Measurements from ENCODE around the gene DGKG. TPM values are rescaled to one million over a fixed set of nuclear protein-coding genes. Genes with fewer than 3 reads are reported as not detected.
A peak's percentile ranks its signal among the peaks of the same experiment; 100 is the strongest.

The DGKG gene
- total RNA-seq, 1 donor from 2014 or later = 7.3 TPM

- DNase-seq (ENCODE audit: low spot score in 2 of 2) = no peak
- no peak for FAIRE-seq
Measured at GRCh38 chr3:186283096-186283495, 78.9 kb downstream of the DGKG start.

- FAIRE-seq (no peak), DNase-seq (ENCODE audit: low spot score in 2 of 2) (no peak)
Measured at GRCh38 chr3:186281176-186281575, 80.9 kb downstream of the DGKG start.

- DNase-seq (ENCODE audit: low spot score in 2 of 2) (no peak), FAIRE-seq (no peak)
Measured at GRCh38 chr3:186280737-186281136, 81.3 kb downstream of the DGKG start.

DNA sequence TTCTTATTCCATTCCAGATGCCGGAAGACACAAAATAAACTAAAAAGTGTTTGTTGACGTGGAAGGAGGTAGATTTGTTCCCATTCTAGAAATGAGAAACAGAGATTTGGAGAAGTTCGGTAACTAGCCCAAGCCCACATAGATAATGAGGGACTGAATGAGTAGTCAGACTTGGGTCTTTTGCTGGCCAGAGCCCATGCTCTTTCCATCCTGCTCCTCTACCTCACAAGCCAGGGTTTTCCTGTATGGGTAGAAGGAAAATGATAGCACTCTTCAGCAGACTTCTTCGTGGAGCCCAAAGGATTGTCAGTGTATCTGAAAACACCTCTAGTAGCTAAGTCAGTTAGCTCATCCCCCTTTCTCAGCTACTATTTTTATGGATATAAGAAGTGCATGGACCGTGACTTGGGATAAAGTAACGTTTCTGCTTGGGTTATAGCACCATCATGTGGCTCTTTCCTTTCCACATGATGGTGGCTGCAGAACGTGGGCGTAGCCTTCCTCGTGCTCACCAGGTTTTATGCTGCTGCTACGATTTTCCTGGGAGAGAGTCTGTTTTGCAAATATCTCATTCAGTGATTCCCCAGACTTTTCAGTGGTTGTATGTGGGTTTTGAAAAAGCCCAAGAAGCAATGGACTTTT is 84.6 kb downstream of the DGKG start:
- FAIRE-seq (no peak), DNase-seq (ENCODE audit: low spot score in 2 of 2) (peak in 1 of 2 donors; percentile 25)

- DNase-seq (ENCODE audit: low spot score in 2 of 2) (no peak), FAIRE-seq (no peak)
Measured at GRCh38 chr3:186275436-186275835, 86.6 kb downstream of the DGKG start.

GRCh38 chr3:186273586-186273985 is 88.4 kb downstream of the DGKG start:
- no peak for DNase-seq (ENCODE audit: low spot score in 2 of 2)
- no peak for FAIRE-seq

DNA sequence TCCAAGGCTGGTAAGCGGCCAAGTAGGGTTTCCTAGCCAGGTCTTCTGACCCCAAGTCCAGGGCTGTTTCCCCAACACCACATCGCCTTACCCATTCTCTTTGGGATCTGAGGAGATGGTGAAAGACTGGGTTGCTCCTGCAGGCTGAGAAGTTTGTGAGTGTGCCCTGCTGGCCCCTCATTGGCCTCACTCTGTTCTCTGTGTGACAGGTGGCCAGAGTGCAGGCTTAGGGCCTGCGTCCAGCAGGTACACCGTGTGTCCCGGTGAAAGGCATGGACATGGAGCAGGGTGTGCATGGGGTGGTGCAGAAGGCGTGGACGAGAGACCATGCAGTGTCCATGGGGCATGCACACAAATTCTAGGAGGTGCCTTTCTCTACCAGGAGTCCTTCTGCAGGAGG is 91.3 kb downstream of the DGKG start:
- no peak for DNase-seq (ENCODE audit: low spot score in 2 of 2)
- no peak for FAIRE-seq

DNA sequence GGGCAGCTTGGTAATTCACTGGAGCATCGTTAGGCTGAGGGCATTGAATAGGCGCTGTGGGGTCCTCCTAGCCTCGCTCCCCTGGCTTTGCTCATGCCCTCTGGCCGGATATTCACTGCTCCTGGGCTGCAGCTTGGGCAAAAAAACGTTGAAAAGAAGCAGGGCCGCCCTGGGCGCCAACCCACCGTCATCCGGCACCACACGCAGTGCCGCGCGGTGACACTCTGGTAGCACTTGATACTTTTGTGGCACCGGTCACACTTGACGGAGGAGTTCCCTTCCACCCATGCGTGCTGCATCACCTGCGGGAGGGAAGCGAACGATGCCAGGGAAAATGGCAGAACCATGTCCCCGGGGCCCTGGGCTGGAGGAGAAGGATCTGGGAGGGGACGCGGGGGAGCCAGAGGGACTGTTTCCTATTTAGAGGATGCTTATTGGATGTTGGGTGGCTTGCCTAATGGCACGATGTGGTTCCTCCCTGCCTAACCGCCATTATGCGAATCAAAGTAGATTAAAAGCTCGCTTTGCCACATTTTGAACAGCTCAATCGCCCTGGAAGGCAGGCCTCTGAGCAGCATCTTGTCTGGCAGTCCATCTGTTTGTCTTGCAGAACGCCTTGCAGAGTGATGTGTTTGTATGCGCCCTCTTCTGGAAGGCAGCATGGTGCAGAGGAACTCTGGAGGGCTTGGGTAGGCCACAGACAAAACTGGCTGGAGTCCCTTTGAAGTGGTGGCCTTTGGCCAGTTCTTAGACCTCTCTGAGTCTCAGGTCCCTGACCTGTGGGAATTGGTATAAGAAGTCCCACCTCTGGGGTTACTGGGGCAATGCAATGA is 93.2 kb downstream of the DGKG start:
- no peak for FAIRE-seq
- no peak for DNase-seq (ENCODE audit: low spot score in 2 of 2)

DNA sequence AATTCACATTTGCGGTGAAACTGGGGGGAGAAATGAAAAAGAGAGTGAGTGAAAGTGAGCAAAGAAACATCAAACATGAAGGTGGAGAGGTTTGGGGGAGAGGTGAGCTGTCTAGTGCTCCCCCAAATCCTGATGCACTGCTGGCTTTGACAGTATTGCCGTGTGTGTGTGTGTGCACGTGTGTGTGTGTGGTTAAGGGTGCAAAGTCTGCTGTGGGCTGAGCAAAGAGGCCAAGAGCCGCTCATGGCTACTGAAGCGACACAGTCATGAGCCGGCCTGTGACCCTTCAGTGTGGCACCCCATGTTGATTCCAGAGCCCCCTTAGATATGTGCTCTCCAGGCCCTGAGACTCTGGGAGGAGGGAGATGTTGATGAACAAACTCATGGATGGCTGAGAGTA is 94.3 kb downstream of the DGKG start:
- DNase-seq (ENCODE audit: low spot score in 2 of 2) (no peak), FAIRE-seq (no peak)

DNA sequence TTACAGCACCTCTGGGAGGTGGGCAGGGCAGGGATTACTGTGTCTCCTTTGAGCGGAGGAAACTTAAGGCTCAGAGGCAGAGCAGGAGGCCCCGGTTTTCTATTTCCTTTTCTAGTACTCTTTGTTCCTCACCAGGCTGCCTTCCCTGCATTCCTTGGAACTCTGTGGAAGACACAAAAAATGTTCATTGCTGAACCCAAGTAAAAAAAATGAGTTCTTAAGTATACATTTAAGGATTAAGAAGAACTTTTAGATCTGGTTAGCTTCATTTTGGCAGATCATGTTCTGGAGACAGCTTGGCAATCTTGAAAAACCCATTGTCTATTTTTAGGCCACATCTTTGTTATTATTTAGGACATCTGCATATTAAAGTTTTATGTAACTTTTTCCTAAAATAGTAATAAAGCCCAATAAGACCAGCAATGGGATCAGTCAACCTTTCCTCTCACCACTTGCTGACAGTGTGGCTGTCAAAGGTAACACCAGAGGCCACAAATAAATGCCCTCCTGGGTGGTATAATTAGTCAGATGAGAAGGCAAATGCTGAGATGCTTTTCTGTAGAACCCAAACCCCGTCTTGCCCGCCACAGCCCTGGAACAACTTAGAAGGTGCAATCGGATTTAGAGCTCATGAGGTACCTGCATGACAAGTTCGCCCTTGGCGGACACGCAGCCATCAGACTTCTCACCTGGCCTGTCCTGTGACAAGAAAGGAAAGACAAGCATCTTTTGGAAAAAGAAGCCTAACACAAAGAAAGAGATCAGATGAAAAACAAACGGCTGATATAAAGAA is 97.2 kb downstream of the DGKG start:
- DNase-seq (ENCODE audit: low spot score in 2 of 2) (no peak), FAIRE-seq (no peak)

DNA sequence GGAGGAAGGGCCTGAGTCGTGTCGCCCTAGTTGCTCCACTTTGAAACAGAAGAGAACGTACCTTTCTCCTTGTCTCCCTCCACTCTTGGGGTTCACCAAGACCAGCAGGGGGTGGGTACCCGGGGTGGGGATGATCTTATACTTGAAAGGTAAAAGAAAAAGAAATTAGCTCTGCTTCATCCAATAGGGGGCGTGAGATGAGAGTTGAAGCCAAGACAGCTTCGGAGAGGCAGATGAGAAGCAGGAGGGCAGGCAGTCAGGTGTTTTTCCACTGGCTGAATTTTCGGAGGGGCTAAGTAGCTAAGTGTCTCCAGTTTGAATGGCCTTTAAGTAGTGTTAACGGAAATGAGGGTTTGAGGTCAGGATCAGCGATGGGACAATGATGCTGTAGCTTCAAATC is 100.4 kb downstream of the DGKG start:
- FAIRE-seq (no peak), DNase-seq (ENCODE audit: low spot score in 2 of 2) (no peak)

GRCh38 chr3:186260726-186261125 is 101.3 kb downstream of the DGKG start:
- FAIRE-seq = no peak

GRCh38 chr3:186259612-186260383 is 102.2 kb downstream of the DGKG start:
- FAIRE-seq (no peak), DNase-seq (ENCODE audit: low spot score in 2 of 2) (peak; percentile 33 to 60)

More at GRCh38 chr3:186260726-186261125, 101.3 kb downstream of the DGKG start:
- no peak for DNase-seq (ENCODE audit: low spot score in 2 of 2)

- no peak for FAIRE-seq
- no peak for DNase-seq (ENCODE audit: low spot score in 2 of 2)
Measured at GRCh38 chr3:186258968-186259367, 103.1 kb downstream of the DGKG start.

GRCh38 chr3:186257866-186258265 is 104.2 kb downstream of the DGKG start:
- DNase-seq (ENCODE audit: low spot score in 2 of 2) (no peak), FAIRE-seq (no peak)

DNA sequence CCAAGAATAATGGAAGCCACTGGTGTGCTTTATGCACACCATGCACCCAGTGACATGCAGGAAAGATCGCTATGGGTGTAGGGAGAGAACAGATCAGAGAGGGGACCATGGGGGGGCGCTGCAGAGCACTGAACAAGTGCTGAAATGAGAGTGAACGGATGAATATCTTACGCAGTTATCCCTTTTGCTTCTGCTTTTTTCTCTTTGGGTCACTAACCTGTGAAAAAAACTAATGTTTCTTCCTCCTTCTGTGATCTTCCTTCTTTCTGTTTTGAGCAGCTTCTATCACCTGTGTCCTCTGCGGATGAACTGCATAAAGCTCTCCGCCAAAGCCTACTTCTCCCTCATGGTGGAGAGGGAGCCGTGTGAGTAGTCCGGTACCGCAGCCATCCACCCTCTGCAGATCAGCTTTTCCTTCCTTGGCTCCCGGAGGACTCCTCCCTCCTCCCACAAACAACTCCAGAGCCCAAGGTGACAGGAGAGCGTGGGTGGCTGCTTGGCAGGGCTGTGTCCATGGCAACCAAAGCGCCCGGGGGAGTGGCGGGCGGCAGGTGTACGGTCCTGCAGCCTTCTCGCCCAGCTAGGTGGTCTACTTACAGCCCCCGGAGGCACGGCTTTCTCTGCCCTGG is 106.2 kb downstream of the DGKG start:
- DNase-seq (ENCODE audit: low spot score in 2 of 2) = peak in 1 of 2 donors; percentile 33
- no peak for FAIRE-seq

DNA sequence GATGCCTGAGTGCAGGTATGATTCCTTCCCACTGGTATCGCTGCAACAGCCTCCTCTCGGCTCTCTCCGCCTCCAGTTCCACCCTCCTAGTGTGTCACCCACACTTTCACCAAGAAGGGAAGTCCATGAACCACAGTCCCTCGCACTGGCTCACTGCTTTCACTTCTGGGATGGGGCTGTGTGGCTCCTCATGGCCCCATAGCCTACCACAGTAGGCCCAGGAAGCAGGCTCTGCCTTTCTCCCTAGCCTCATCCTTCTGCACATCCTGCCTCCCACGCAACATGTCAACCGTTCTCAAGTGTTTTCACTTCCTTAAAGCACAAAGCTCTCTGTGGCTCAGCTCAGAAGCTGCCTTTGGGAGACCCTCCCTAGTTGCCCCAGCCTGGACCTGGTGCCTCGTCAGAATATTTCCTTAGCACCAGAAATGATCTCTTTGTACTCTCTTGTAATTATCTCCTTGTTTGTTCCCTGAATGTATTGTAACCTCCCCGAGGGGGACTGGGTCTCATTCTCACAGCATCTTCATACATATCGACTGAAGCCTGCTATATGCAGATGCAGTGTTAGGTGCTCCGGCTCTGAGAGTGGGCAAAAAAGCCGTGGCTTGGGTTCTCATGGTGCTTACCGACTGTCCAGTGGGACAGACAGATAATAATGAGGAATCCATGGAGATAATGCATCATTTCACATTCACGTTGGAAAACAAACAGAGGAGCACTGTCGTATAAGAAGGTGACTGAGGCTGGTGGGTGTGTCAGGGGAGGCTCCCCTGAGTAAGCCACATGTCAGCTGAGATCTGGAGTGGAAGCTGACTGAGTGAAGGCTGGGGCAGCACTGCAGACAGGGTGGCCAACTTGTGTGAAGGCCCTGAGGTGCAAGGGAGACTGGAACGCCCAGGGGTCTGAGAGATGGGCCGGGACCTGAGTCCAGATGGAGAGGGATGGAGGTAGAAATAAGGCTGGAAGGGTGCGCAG is 107.1 kb downstream of the DGKG start:
- no peak for FAIRE-seq

DNA sequence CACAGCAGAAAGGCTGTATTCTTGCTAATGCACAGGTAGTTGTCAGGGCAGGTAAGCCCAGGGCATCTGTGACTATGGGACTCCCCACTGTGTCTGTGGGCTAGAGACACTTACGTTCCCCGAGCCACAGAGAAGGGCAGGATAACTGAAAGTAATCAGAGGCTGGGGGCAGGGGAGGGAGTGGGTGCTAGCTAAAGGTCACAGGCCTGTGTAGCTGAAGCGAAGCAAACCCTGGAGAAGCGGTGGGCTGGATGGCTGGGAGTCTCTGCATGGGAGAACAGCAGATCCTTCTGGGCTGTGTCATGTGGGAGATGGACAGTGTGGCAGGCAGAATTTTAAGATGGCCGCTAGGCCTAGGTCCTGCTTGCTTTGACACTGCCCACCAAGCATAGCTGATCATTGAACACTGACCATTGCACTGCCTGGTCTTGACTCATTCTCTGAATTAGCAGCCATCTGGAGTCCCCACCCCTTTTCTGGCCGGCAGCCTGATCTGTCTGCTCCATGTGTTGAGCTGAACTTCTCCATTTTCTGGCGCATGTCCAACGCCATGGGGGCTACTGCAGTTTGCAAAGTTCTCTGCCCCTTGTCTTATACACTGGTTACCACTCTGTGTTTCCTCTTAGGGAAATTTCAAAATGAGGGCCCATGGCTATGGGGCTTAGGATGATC is 110.0 kb downstream of the DGKG start:
- FAIRE-seq = no peak
- no peak for DNase-seq (ENCODE audit: low spot score in 2 of 2)

More for the DNA sequence above, 107.1 kb downstream of the DGKG start:
- no peak for DNase-seq (ENCODE audit: low spot score in 2 of 2)
